ENCODE measurements around the gene RNPEPL1.

DNA sequence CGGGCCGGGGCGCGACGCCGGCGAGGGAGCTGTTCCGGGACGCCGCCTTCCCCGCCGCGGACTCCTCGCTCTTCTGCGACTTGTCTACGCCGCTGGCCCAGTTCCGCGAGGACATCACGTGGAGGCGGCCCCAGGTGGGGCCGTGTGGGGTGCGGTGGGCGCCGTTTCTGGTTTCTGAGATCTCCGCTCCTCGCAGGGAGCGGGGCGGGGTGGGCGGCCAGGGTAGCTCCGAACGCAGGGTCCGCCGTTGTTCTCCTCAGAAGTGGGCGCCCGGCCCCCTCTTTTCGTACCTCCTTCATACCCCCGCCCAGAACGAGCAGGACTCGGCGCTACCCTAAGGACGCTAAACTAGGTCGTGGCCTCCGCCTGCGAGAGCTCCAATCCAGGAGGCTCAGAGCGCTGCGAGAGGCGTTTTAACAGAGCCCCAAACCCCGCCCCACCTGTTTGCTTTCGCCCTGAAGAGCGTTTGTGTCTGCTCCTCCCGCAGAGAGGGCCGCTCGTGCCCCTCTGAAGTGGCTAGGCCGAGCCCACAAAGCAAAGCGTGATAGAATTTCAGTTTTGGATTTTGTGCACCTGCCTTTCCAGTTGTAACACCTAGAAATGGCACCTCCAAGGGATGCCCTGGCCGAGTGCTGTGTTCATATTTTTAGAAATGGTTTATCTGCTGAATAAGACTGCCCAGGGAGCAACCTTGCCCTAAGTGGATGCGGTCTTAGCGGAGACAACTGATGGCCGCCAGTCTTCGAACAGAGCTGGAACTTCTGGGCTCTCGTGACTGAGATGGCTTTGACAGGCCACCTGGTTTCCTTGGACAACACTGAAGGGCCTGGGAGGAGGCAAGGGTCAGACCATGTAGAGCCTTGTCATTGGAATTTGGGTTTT, 18.9 kb downstream of the RNPEPL1 start:
- TF ChIP-seq, protein P1, sequence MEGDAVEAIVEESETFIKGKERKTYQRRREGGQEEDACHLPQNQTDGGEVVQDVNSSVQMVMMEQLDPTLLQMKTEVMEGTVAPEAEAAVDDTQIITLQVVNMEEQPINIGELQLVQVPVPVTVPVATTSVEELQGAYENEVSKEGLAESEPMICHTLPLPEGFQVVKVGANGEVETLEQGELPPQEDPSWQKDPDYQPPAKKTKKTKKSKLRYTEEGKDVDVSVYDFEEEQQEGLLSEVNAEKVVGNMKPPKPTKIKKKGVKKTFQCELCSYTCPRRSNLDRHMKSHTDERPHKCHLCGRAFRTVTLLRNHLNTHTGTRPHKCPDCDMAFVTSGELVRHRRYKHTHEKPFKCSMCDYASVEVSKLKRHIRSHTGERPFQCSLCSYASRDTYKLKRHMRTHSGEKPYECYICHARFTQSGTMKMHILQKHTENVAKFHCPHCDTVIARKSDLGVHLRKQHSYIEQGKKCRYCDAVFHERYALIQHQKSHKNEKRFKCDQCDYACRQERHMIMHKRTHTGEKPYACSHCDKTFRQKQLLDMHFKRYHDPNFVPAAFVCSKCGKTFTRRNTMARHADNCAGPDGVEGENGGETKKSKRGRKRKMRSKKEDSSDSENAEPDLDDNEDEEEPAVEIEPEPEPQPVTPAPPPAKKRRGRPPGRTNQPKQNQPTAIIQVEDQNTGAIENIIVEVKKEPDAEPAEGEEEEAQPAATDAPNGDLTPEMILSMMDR (IDR thresholded peaks at IDR 0.05 in 4 of 5, conservative IDR thresholded peaks at IDR 0.05 in 1 of 5) = no peak
- no peak for TF ChIP-seq POLR2A (IDR thresholded peaks at IDR 0.05)

Data from gastrocnemius medialis (tissue), 4 donors.